K562 (cell line): ENCODE results near the gene GPX5. TPM values are rescaled to one million over a fixed set of nuclear protein-coding genes. Genes with fewer than 3 reads are reported as not detected.

Experiments
- CBFA2T3 ChIP-seq: fragments of 450-650 bp; IDR thresholded peaks from 2 replicates; pipeline ENCODE4 v1.6.1; 2017
- CCNT2 ChIP-seq: IDR thresholded peaks from 2 replicates; pipeline ENCODE4 v1.6.1; 2011; ENCODE audit warnings: borderline replicate concordance, low read depth, mild to moderate bottlenecking, moderate library complexity, mixed read lengths, low read length; ENCODE audit not compliant: insufficient read length; ENCODE audit errors: extremely low read depth
- MLLT1 ChIP-seq, 2 experiments: fragments of 450-650 bp; IDR thresholded peaks; 2 replicates each; pipeline ENCODE4 v1.6.1; 2016
- NCOA2 ChIP-seq, 2 experiments: fragments of 450-650 bp; IDR thresholded peaks; 2 replicates each; pipeline ENCODE4 v1.6.1; 2018; ENCODE audit warnings: mild to moderate bottlenecking in 2 of 2, moderate library complexity in 1 of 2; ENCODE audit not compliant: partially characterized antibody in 2 of 2
- POLR2B ChIP-seq: fragments of 450-650 bp; IDR thresholded peaks from 2 replicates; pipeline ENCODE4 v1.6.1; 2018; ENCODE audit warnings: low read depth; ENCODE audit not compliant: partially characterized antibody
- PTRF ChIP-seq: fragments of 450-650 bp; IDR thresholded peaks from 2 replicates; pipeline ENCODE4 v1.6.1; 2016; ENCODE audit warnings: mild to moderate bottlenecking, missing genetic modification characterization, missing compliant biosample characterization
- REST ChIP-seq, 2 experiments: fragments of 450-650 bp; formaldehyde crosslinking in 1 of 2; IDR thresholded peaks; 2 replicates each; pipeline versions ENCODE4 v1.4.0 to v1.6.1; 2014 to 2020; ENCODE audit warnings: mild to moderate bottlenecking in 2 of 2, borderline replicate concordance in 1 of 2, low read depth in 1 of 2
- TCF7L2 ChIP-seq: fragments of 150-350 bp; IDR thresholded peaks from 2 replicates; pipeline ENCODE4 v1.6.1; 2016; ENCODE audit warnings: low read depth, mild to moderate bottlenecking, low read length, moderate library complexity
- ZBTB12 ChIP-seq: fragments of 250-450 bp; sonication (Bioruptor Pico); IDR thresholded peaks from 2 replicates; pipeline ENCODE4 v1.4.0; 2020
- polyA plus RNA-seq, 8 experiments: library from polyadenylated mRNA; depleted of rRNA in 4 of 8; stranded (reverse) in 5 of 8; unstranded in 3 of 8; fragments of >200 nt; fragmentation: Nextera tagmentation in 2 of 8; fragmentation: Illumina TruSeq in 1 of 8; extraction: Ambion mirVana in 2 of 8; extraction: Trizol in 1 of 8; gene quantifications; 2 replicates each; pipeline versions ENCODE4 v1.2.1 to v1.2.3, GENCODE V29; 2011 to 2014; ENCODE audit warnings: inconsistent platforms in 1 of 8, missing spikeins in 1 of 8
- total RNA-seq, 7 experiments: library from RNA; depleted of rRNA in 6 of 7; stranded (reverse); fragments of >200 nt in 6 of 7; fragmentation: Illumina TruSeq in 2 of 7; extraction: Trizol in 2 of 7; gene quantifications; 2 replicates each; pipeline versions ENCODE4 v1.2.1 to v1.2.3, GENCODE V29; 2011 to 2021; ENCODE audit warnings: low replicate concordance in 1 of 7

GPX5 gene
- total and polyA plus RNA-seq, 9 of the 15 experiments (the other 6 are each of a cell fraction or from before 2014, with no cell fraction given) = 0.07 to 0.18 (median 0.15) TPM; not detected in 6

DNA sequence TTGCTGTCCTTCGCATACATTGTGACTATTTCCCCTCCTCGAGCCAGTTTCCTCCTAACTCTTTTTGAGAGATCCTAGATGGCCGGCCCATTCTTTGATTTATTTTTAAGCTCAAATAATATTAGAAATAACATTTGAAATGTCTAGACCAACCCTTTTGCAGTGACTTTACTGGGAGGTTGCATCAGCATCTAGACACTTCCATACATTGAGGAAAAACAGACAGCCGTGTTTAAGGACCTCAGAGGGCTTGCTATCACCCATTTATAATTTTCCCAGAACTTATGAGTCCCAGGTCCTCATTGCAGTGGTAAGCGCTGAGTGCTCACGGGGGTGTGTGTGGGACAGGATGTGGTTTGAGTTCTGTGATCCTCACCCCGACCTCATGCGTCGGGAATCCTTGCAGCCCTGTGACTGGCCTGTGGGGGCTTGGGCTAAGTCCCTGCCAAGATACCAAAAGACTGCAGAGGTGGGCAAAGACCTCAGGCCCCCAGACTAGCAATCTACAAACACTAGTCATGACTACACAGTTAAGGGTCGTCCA, at the start of gene GPX5 (continued):
- no peak for TF ChIP-seq REST (IDR thresholded peaks at IDR 0.05; ENCODE audit: borderline replicate concordance)
- no peak for TF ChIP-seq REST (CRISPR knock-in tag; IDR thresholded peaks at IDR 0.05; ENCODE audit: low read depth)
- no peak for TF ChIP-seq CBFA2T3
- no peak for TF ChIP-seq TCF7L2
- TF ChIP-seq CCNT2 = no peak
- TF ChIP-seq MLLT1 (IDR thresholded peaks at IDR 0.05) = peak in 1 of 2 experiments; percentile 64; a peak in 1 of 4 replicates
- no peak for TF ChIP-seq ZBTB12
- TF ChIP-seq NCOA2 (IDR thresholded peaks at IDR 0.05; ENCODE audit: partially characterized antibody in 2 of 2) = no peak
- TF ChIP-seq POLR2B = no peak
- no peak for TF ChIP-seq PTRF (tag)
